Activated CD8-positive, alpha-beta T cell treated with anti-CD3 and anti-CD28 coated beads for 36 hours (primary cell): Measurements from ENCODE around the gene USP21. TPM values are rescaled to one million over a fixed set of nuclear protein-coding genes. Genes with fewer than 3 reads are reported as not detected.

Experiments used
- ATAC-seq: fragments of 200-7000 bp; cut with Tn5 transposase; one replicate; pipeline ENCODE4 v1.10.0; 2021; ENCODE audit warnings: mild to moderate bottlenecking, moderate library complexity
- CTCF ChIA-PET: fragments of 350-600 bp; sonication (Branson Sonifier 250); formaldehyde crosslinking; loops from one replicate; lab custom pipeline; 2021; ENCODE audit warnings: antibody characterized with exemption; lab: Charles Lee
- POLR2A ChIA-PET: fragments of 350-600 bp; sonication (Branson Sonifier 250); formaldehyde crosslinking; loops from one replicate; lab custom pipeline; 2021; ENCODE audit warnings: antibody characterized with exemption; lab: Charles Lee
- DNase-seq: peaks from one replicate; pipeline ENCODE4 v3.0.0-alpha.2; 2020
- H3K27ac Mint-ChIP-seq: one replicate; pipeline ENCODE4 v1.8.0; 2021; ENCODE audit warnings: mild to moderate bottlenecking, mixed read lengths
- H3K27me3 Mint-ChIP-seq: one replicate; pipeline ENCODE4 v1.8.0; 2021; ENCODE audit warnings: mixed read lengths
- H3K36me3 Mint-ChIP-seq: one replicate; pipeline ENCODE4 v1.8.0; 2021; ENCODE audit warnings: low read depth, mixed read lengths
- H3K4me1 Mint-ChIP-seq: one replicate; pipeline ENCODE4 v1.8.0; 2021; ENCODE audit warnings: low read depth, mixed read lengths
- H3K4me3 Mint-ChIP-seq: one replicate; pipeline ENCODE4 v1.8.0; 2021; ENCODE audit warnings: mild to moderate bottlenecking, moderate library complexity, mixed read lengths
- H3K9me3 Mint-ChIP-seq: one replicate; pipeline ENCODE4 v1.8.0; 2021; ENCODE audit warnings: mixed read lengths
- intact Hi-C: fragments of 100-400 bp; cut with micrococcal nuclease; formaldehyde crosslinking; loops from one replicate; pipeline ENCODE4 v1.10.0; 2022
- total RNA-seq, 2 experiments: library from RNA; stranded (reverse); gene quantifications; one replicate each; pipeline ENCODE4 v1.2.3, GENCODE V29; 2021
- TF ChIP-seq, protein P1 (sequence below): fragments of 200-600 bp; IDR thresholded peaks from one replicate; pipeline ENCODE4 v1.8.0; 2022; ENCODE audit warnings: antibody characterized with exemption, mild to moderate bottlenecking

Gene USP21
- total RNA-seq, 2 experiments from 2014 or later = 24.4 to 26.7 TPM

GRCh38 chr1:161119092-161119903, 40.0 kb upstream of the USP21 start:
- peak; percentile 63 for ATAC-seq
- H3K4me3 Mint-ChIP-seq = peak overlapping the region; percentile 94
- H3K36me3 Mint-ChIP-seq = peaks cover 67% of the 10 kb centered on the region
- peaks cover 58% of the 10 kb centered on the region for H3K4me1 Mint-ChIP-seq
- POLR2A ChIA-PET = interaction anchor here (0.6 to 4.1 kb wide), 8 partner anchors 18 to 47 kb away, joined by 3 to 26 read pairs (median 3); partner anchors contain the start of genes KLHDC9, PPOX and UFC1
- TF ChIP-seq, protein P1, sequence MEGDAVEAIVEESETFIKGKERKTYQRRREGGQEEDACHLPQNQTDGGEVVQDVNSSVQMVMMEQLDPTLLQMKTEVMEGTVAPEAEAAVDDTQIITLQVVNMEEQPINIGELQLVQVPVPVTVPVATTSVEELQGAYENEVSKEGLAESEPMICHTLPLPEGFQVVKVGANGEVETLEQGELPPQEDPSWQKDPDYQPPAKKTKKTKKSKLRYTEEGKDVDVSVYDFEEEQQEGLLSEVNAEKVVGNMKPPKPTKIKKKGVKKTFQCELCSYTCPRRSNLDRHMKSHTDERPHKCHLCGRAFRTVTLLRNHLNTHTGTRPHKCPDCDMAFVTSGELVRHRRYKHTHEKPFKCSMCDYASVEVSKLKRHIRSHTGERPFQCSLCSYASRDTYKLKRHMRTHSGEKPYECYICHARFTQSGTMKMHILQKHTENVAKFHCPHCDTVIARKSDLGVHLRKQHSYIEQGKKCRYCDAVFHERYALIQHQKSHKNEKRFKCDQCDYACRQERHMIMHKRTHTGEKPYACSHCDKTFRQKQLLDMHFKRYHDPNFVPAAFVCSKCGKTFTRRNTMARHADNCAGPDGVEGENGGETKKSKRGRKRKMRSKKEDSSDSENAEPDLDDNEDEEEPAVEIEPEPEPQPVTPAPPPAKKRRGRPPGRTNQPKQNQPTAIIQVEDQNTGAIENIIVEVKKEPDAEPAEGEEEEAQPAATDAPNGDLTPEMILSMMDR = peak; percentile 68
- H3K9me3 Mint-ChIP-seq = no peaks in the 10 kb centered on the region
- H3K27me3 Mint-ChIP-seq = no peaks in the 10 kb centered on the region
- peak overlapping the region; percentile 92 for H3K27ac Mint-ChIP-seq
- DNase-seq = peak; percentile 85
- CTCF ChIA-PET = interaction anchor here (0.9 to 3.2 kb wide), 5 partner anchors 8 to 58 kb away, joined by 3 to 12 read pairs (median 3); no protein-coding TSS in a partner anchor
- intact Hi-C loops = no loop called here

GRCh38 chr1:161121042-161121650, 38.2 kb upstream of the USP21 start:
- CTCF ChIA-PET = interaction anchor here (0.8 kb wide), 1 partner anchor 18 kb away, joined by 3 read pairs; no protein-coding TSS in a partner anchor
- intact Hi-C loops = no loop called here
- TF ChIP-seq, protein P1 = no peak
- no peaks in the 10 kb centered on the region for H3K9me3 Mint-ChIP-seq
- H3K27ac Mint-ChIP-seq = peak overlapping the region; percentile 88
- POLR2A ChIA-PET = no interaction called here
- ATAC-seq = no peak
- DNase-seq = no peak
- peaks cover 61% of the 10 kb centered on the region for H3K36me3 Mint-ChIP-seq
- H3K4me3 Mint-ChIP-seq = no peak overlapping the region
- no peaks in the 10 kb centered on the region for H3K27me3 Mint-ChIP-seq
- H3K4me1 Mint-ChIP-seq = peaks cover 44% of the 10 kb centered on the region

GRCh38 chr1:161121834-161122233, 37.5 kb upstream of the USP21 start:
- ATAC-seq (no peak), DNase-seq (no peak)
- CTCF ChIA-PET = interaction anchor here (0.8 to 1.0 kb wide), 2 partner anchors 17 to 19 kb away, joined by 3 to 4 read pairs; no protein-coding TSS in a partner anchor
- intact Hi-C loops = no loop called here
- Mint-ChIP-seq H3K27ac (peak overlapping the region; percentile 88), H3K4me3 (no peak overlapping the region), H3K27me3 (no peaks in the 10 kb centered on the region), H3K9me3 (no peaks in the 10 kb centered on the region), H3K4me1 (peaks cover 43% of the 10 kb centered on the region), H3K36me3 (peaks cover 61% of the 10 kb centered on the region)
- TF ChIP-seq, protein P1 = no peak
- POLR2A ChIA-PET = interaction anchor here (0.7 to 0.9 kb wide), 3 partner anchors 10 to 72 kb away, joined by 3 to 4 read pairs (median 3); no protein-coding TSS in a partner anchor

- ATAC-seq (no peak), DNase-seq (no peak)
- peak overlapping the region; percentile 55 for H3K27ac Mint-ChIP-seq
- POLR2A ChIA-PET = no interaction called here
- no peak overlapping the region for H3K4me3 Mint-ChIP-seq
- no peaks in the 10 kb centered on the region for H3K27me3 Mint-ChIP-seq
- intact Hi-C loops = no loop called here
- H3K4me1 Mint-ChIP-seq = peaks cover 45% of the 10 kb centered on the region
- TF ChIP-seq, protein P1 = no peak
- H3K9me3 Mint-ChIP-seq = no peaks in the 10 kb centered on the region
- H3K36me3 Mint-ChIP-seq = peaks cover 67% of the 10 kb centered on the region
- CTCF ChIA-PET = no interaction called here
Measured at GRCh38 chr1:161122967-161123366, 36.3 kb upstream of the USP21 start.
